Activated B cell treated with CpG ODN at 0.5 μM for 24 hours (primary cell): ENCODE data around the gene ACCS. TPM values are rescaled to one million over a fixed set of nuclear protein-coding genes. Genes with fewer than 3 reads are reported as not detected.

ENCODE experiments used
- ATAC-seq: fragments of 200-7000 bp; cut with Tn5 transposase; one replicate; pipeline ENCODE4 v1.10.0; 2021; ENCODE audit warnings: low read depth, mild to moderate bottlenecking, moderate library complexity
- CTCF ChIA-PET: fragments of 350-600 bp; sonication (Branson Sonifier 250); formaldehyde crosslinking; loops from one replicate; lab custom pipeline; 2021; ENCODE audit warnings: antibody characterized with exemption; lab: Charles Lee
- POLR2A ChIA-PET: fragments of 350-600 bp; sonication (Branson Sonifier 250); formaldehyde crosslinking; loops from one replicate; lab custom pipeline; 2021; ENCODE audit warnings: antibody characterized with exemption; lab: Charles Lee
- DNase-seq: peaks from one replicate; pipeline ENCODE4 v3.0.0; 2022
- H3K27ac Mint-ChIP-seq: one replicate; pipeline ENCODE4 v1.8.0; 2020; ENCODE audit warnings: mixed read lengths
- H3K27me3 Mint-ChIP-seq: one replicate; pipeline ENCODE4 v1.8.0; 2021; ENCODE audit warnings: mixed read lengths
- H3K36me3 Mint-ChIP-seq: one replicate; pipeline ENCODE4 v1.8.0; 2021; ENCODE audit warnings: low read depth, mixed read lengths
- H3K4me1 Mint-ChIP-seq: one replicate; pipeline ENCODE4 v1.8.0; 2021; ENCODE audit warnings: mixed read lengths
- H3K4me3 Mint-ChIP-seq: one replicate; pipeline ENCODE4 v1.8.0; 2020; ENCODE audit warnings: mild to moderate bottlenecking, mixed read lengths
- H3K9me3 Mint-ChIP-seq: one replicate; pipeline ENCODE4 v1.8.0; 2020; ENCODE audit warnings: mixed read lengths
- intact Hi-C: fragments of 100-400 bp; cut with micrococcal nuclease; formaldehyde crosslinking; loops from one replicate; pipeline ENCODE4 v1.15.1; 2024
- total RNA-seq: library from RNA; stranded (reverse); gene quantifications from 2 replicates; pipeline ENCODE4 v1.2.3, GENCODE V29; 2022
- TF ChIP-seq, protein P1 (sequence below): fragments of 200-600 bp; IDR thresholded peaks from one replicate; pipeline ENCODE4 v1.8.0; 2022; ENCODE audit warnings: antibody characterized with exemption, mild to moderate bottlenecking

Gene ACCS
- total RNA-seq, 1 donor from 2014 or later = 27.0 TPM

DNA sequence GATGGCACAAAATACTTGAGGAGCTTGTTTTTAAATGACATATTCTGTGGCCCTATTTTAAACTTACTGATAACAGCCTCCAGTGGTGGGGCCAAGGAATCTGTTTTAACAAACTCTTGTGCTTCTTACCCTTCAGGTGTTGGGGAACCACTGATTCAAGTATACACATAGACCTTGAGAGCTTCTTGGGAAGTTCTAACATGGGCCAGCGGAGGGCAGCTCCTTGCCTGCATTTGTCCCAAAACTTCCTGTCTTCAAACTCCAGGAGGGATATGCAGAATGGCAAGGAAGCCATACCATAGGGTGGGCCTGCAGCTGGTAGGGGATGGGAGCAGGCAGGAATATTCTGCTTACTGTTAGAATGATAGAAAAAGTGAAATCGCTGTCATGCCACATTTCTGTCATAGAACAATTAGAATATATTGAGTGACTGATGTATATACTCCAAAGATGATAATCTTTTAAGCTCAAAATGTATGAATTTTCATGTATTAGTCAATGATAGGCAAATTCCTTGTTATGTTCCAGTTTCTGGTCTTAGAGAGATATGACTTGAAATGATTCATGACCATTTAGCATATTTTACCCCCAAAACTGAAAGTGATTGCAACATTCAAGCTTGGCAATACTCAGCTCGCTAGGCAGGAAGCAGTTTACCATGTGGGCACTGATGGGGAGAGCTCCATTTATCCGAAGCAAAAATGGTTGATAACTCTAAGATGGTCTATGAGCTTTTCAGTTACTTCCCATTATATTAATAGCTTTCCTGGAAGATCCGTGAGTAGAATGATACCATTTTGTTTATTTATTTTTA lies 38.6 kb downstream of the ACCS start:
- DNase-seq (no peak), ATAC-seq (no peak)
- H3K36me3 Mint-ChIP-seq = peaks cover 19% of the 10 kb centered on the region
- H3K27me3 Mint-ChIP-seq = no peaks in the 10 kb centered on the region
- no peak overlapping the region for H3K27ac Mint-ChIP-seq
- TF ChIP-seq, protein P1, sequence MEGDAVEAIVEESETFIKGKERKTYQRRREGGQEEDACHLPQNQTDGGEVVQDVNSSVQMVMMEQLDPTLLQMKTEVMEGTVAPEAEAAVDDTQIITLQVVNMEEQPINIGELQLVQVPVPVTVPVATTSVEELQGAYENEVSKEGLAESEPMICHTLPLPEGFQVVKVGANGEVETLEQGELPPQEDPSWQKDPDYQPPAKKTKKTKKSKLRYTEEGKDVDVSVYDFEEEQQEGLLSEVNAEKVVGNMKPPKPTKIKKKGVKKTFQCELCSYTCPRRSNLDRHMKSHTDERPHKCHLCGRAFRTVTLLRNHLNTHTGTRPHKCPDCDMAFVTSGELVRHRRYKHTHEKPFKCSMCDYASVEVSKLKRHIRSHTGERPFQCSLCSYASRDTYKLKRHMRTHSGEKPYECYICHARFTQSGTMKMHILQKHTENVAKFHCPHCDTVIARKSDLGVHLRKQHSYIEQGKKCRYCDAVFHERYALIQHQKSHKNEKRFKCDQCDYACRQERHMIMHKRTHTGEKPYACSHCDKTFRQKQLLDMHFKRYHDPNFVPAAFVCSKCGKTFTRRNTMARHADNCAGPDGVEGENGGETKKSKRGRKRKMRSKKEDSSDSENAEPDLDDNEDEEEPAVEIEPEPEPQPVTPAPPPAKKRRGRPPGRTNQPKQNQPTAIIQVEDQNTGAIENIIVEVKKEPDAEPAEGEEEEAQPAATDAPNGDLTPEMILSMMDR = no peak
- peaks cover 10% of the 10 kb centered on the region for H3K4me1 Mint-ChIP-seq
- ChIA-PET POLR2A (interaction anchor here (0.8 to 1.2 kb wide), 2 partner anchors 10 to 11 kb away, joined by 3 read pairs; partner anchors contain the start of gene EXT2), CTCF (interaction anchor here (0.7 to 4.2 kb wide), 5 partner anchors 9 to 517 kb away, joined by 3 to 38 read pairs (median 3); partner anchors contain the start of gene EXT2)
- no peaks in the 10 kb centered on the region for H3K9me3 Mint-ChIP-seq
- intact Hi-C loops = no loop called here
- H3K4me3 Mint-ChIP-seq = no peak overlapping the region

DNA sequence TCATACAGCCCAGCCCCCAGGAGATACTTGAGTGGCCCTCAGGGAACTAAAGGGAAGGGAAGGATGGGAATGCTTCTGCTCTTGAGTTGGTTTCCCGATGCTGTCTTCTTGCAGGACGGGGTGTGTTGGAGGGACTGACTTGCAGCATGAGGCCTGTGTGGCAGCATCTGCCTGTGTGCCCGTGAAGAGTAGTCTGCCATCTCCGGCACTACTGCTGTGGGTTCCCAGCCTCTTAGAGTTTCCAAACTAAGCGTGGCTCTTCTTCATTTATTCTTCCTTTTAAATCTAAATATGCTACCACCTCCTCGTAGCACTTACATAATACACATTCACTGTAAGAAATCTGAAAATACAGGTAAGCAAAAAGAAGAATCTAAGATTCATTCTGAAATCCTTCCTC lies 42.2 kb downstream of the ACCS start:
- no peaks in the 10 kb centered on the region for H3K27me3 Mint-ChIP-seq
- DNase-seq (no peak), ATAC-seq (no peak)
- peaks cover 12% of the 10 kb centered on the region for H3K4me1 Mint-ChIP-seq
- ChIA-PET POLR2A (no interaction called here), CTCF (no interaction called here)
- intact Hi-C loops = no loop called here
- no peak overlapping the region for H3K4me3 Mint-ChIP-seq
- no peak overlapping the region for H3K27ac Mint-ChIP-seq
- H3K9me3 Mint-ChIP-seq = no peaks in the 10 kb centered on the region
- TF ChIP-seq, protein P1 = no peak
- H3K36me3 Mint-ChIP-seq = peaks cover 33% of the 10 kb centered on the region

DNA sequence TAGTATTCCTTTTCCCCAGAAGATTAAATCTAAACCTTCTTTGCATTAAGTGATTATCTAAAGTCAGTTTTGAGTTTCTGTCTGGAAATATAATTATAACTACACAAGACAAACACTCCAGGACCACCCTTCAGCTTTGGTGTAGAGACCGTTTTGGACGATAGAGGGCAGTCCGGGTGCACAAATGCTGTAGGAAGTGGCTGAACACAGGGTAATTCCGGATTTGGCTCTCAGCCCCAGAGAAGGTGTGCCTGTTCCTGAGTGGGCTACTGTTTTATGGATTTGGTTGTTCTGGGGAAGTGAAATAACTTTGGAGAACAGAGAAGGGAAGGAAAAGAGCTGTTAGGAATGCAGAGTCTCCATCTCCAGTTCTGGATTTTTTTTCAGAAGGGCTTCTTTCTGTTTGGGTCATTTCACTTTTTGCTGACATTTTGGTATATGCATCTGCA lies 44.2 kb downstream of the ACCS start:
- H3K36me3 Mint-ChIP-seq = peaks cover 50% of the 10 kb centered on the region
- no peak overlapping the region for H3K27ac Mint-ChIP-seq

DNA sequence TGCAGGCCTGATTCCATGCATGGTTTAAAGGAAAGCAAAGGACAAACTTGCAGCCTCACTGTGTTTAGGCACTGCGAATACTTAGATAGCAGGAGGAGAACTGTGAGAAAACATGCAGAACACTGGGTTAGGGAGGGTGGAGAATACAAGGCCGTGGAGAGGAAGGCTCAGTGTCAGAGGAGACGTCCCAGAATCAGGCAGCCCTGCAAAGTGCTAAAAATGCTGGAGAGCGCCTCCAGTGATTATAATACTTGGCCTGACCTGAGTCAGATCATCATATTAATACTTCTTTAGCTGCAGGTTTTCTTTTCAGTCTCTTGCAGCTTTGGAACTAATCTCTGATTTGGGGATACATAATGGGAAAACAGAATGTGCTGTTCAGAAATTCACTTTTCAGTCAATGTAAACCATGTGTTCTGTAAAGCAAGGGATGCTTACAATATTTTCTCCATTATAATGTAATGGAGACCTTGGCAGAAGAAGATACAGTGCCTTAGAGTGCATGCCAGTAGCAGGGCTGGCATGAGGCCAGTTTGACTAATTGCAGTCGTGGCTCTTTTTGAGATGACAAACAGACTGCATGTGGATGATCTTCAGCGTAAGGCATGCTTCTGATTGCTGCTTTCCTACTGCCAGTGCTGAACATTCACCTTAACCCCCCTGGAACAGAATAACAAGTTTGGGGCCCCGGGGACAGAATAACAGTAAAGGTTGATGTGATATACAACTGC lies 46.2 kb downstream of the ACCS start:
- Mint-ChIP-seq H3K4me1 (peaks cover 5% of the 10 kb centered on the region), H3K9me3 (no peaks in the 10 kb centered on the region), H3K4me3 (no peak overlapping the region), H3K27ac (no peak overlapping the region), H3K36me3 (peaks cover 69% of the 10 kb centered on the region), H3K27me3 (no peaks in the 10 kb centered on the region)
- POLR2A ChIA-PET = no interaction called here
- DNase-seq (no peak), ATAC-seq (no peak)
- intact Hi-C loops = loop anchor here (10.0 kb wide), 1 partner anchor 513 kb away; no protein-coding TSS in a partner anchor
- CTCF ChIA-PET = no interaction called here
- TF ChIP-seq, protein P1 = no peak

More for the DNA sequence above, 44.2 kb downstream of the ACCS start:
- Mint-ChIP-seq H3K9me3 (no peaks in the 10 kb centered on the region), H3K27me3 (no peaks in the 10 kb centered on the region), H3K4me1 (peaks cover 5% of the 10 kb centered on the region), H3K4me3 (no peak overlapping the region)
- POLR2A ChIA-PET = interaction anchor here (1.0 to 1.1 kb wide), 2 partner anchors 15 to 176 kb away, joined by 3 read pairs; partner anchors contain the start of gene EXT2
- CTCF ChIA-PET = interaction anchor here (1.2 kb wide), 2 partner anchors 9 to 19 kb away, joined by 3 read pairs; no protein-coding TSS in a partner anchor
- TF ChIP-seq, protein P1 = peak; percentile 68
- DNase-seq = peak; percentile 26
- intact Hi-C loops = loop anchor here (1.0 to 10.0 kb wide), 4 partner anchors 15 to 801 kb away; partner anchors contain the start of gene EXT2
- ATAC-seq = peak; percentile 96
